AG20443 (cell line): ENCODE measurements around the gene GRB7.
"Not testable (repeated sequence)": the region's sequence is repeated elsewhere in the genome, so short reads cannot be mapped to it uniquely, and the experiment has no call there.

Experiments used
- DNase-seq: peaks from one replicate; pipeline ENCODE4 v3.0.0; 2012; ENCODE audit warnings: low spot score, mixed read lengths

GRB7 gene

DNA sequence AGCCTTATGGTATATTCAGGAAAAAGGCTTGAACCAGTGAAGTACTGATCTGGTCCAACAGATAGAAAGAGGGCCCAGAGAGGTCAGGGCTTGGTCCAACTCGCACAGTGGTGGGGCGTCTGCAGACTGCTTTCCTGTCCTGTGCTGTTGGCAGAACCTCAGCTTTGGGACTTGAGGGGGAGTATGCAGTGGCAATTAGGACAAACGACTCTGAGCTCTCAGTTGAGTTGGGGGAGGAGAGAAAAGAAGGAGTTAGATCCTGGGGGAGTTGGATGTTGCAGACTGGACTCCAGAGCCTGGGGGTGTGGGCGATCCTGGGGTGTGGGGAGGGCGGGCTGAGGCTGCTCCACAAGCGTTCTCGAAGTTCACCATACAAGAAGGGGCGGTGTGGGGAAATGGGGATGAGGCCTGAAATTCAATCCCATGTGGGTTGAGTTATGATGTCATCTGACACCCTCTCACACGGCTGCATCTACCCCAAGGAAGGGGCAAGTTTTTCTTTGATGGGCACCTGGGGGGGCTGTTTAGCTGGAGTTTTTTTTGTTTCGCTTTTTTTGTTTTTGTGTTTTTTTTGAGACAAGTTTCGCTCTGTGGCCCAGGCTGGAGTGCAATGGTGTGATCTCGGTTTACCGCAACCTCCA lies 14.6 kb downstream of the GRB7 start:
- no peak for DNase-seq

DNA sequence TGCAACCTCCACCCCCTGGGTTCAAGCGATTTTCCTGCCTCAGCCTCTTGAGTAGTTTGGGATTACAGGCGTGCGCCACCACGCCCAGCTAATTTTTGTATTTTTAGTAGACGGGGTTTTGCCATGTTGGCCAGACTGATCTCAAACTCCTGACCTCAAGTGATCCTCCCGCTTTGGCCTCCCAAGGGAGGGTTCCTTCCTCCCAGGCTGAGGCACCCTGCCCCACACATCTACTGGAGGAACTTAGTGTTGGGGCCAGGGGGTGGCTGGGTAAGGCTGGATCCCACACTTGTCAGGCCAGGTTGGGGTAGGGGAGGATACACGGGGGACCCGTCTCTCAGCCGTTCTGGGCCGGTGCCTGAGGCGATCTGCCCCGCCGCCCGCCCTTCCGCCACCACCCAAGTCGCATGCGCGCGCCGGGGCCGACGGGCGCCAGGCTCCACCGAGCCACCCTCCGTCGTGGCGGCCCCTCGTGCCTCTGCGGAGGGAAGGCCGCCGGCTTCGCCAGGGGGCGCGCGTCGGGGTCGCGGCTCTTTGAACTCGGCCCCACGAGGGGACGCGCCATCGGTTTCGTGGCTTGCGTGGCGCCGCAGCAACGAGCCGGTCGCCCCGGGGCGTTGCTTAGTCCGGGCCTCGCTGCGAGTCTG lies 15.9 kb downstream of the GRB7 start:
- DNase-seq, result peak; percentile 79

DNA sequence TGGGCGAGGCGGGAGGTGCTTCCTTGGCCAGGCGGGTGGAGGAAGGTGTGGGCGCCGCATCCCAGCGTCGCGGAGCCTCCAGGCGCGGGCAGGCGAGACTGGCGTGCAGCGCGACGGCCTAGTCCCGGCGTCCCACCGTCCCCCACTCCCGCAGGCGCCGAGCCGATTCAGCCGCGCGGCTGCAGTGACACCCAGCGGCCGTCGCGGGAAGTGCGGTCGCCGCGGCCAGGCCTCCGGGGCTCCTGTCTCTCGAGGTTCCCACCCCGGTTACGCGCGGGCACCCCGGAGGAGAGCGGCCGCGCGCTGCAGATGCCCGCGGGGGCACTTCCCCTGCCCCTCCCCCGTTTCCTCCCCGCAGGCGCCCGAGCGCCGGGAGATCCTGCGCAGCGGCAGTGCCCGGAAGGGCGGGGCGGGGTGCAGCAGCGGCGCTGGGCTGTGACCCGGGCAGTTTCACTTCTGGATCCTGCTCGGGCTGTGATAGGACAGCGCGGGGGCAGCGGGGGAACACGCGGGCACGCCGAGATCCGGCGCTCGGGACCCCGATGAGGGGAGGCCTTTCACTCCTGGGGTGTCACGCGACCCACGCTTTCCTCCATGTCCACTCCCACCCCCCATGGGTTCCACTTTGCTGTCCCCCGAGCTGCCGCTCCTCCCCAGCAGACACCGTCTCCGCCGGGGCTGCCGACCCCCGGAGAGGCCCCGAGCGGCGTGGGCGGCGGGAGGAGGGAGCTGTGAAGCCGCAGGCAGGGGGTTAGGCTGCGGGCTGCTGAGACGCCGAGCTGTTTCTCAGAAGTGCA lies 16.6 kb downstream of the GRB7 start:
- DNase-seq, result peak; percentile 98

- DNase-seq, result no peak
These were observed 17.3 kb downstream of the GRB7 start for GRCh38 chr17:39754958-39755553.

DNA sequence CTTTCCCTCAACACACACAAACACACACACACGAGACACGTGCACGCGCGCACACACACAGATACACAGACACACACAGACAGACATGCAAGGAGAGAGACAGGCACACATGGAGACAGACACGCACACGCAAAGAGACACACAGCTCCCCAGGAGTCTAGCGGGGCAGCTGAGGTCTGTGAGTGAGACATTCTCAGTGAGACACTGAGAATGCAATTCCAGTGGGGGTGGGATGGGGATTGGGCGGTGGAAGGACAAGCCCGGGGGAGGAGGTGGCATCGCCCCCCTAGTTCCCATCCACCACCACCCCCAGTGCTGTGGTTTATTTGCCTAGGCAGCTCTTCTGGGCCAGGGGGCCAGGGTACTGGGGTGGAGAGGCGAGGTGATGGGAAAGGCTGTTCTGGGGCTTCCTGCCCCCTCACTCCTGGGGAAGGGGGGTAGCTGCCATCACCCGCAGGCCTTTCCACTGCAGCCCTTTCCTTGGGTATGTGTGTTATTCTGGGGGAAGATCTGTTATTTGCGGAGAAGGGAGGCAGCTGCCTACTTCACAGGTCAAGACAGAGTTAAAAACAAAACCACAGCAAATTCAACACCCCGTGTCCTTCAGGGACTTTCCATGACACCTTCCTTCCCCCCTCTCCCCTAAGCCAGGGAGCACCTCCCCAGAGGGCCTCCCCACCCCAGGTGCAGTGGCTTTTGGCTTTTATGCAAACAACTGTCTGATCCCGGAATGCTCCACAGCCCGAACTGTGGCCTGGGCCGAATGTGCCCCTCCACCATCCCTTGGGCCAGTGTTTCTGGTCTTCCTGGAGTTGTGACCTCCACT lies 18.0 kb downstream of the GRB7 start:
- DNase-seq, result no peak

DNA sequence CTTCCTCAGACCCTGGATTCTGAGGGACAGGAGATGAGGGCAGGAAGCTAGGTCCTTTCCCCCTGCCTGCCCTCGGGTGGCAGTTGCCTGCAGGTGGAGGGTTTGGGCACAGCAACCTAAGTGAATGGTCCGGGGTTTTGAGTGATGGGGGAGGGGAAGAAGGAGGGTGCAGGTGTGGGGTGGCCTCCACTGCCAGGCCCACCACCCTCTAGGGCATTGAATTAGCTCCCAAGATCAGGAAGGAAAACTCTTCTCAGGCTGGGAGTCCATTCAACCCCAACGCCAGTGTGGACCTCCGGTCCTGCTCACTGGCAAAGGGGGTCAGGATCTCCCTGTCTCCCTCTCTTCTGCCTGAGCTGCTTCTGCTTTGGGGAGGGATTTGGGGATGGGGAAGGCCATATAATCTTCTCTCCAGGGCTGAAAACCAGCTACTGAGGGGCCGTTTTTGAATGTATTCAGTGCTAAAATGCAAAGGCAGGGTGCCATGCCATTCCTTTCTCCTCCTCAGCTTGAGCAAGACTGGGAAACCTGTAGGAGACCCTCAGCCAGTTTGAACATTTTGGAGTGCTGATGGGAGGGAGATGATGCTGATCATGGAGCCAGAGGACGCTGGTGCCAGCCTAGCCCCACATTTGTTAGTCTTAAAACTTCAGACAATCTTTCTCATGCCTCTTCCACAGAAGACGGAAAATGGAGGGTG lies 18.8 kb downstream of the GRB7 start:
- DNase-seq, result no peak

DNA sequence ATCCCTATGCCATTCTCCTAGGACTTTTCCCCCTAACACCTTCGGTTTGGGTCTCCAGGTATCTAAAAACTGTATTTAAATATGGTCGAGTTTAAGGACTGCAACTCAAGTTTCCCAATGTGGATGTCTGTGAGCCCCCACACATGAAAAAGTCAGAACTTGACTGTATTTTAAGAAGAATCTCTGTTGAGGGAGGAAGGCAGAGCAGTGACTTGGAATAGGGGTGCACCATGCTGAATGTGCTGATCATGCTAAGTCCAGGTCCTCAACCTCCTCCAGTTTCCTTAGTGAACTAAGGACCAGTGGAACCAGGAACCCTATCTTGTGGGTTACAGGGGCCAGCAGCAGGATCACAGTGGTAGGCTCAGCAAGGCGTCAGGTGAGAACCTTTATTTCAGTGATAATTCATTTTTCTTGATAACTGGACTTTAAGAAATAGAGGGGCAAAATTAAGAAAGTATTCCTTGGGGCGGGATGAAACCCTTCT lies 19.5 kb downstream of the GRB7 start:
- no peak for DNase-seq

DNA sequence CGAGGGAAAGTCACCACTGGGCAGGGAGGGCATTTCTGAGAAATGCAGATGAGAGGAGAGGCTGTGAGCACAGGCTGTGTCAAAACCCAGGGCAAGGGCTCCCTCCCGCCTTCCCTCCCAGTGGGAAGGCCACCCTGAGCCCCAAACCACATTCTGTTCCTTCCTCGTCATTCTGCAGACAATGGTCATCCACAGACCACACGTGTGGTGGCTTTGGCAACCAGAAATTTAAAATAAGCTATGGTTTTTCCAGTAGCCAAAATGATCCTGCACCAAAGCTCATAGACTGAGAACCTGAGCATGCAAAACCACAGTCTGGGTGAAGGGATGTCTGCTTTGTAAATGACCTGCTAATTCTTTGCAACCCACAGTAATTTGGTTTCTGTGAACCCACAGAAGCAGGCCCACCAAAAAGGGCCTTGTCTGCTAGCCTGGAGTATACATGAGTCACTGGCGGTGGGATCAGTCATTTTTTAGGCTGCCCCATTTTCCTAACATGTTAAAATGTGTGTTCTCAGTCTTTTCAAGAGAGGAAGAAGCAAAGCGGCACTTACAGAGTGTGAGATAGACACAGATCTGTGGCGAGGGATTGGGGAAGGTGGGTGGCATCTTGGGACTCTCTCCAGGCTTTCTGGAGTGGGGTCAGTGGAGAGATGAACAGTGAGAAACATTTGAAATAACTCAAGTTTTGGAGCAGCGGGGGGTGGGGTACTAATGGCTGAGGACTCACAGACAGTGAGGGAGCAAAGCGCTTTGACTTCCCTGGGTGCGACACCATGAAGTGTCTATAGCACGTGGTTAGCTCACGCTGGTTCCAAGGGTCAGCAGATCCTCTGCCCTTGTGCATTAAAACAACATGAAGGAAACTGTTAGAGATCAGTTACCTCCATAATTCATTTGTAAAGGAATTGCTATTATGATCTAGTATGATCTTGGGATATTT lies 20.5 kb downstream of the GRB7 start:
- DNase-seq, result no peak

- no peak for DNase-seq
These were observed 21.5 kb downstream of the GRB7 start for GRCh38 chr17:39759204-39759603.

GRCh38 chr17:39761861-39762496 lies 24.2 kb downstream of the GRB7 start:
- no peak for DNase-seq

DNA sequence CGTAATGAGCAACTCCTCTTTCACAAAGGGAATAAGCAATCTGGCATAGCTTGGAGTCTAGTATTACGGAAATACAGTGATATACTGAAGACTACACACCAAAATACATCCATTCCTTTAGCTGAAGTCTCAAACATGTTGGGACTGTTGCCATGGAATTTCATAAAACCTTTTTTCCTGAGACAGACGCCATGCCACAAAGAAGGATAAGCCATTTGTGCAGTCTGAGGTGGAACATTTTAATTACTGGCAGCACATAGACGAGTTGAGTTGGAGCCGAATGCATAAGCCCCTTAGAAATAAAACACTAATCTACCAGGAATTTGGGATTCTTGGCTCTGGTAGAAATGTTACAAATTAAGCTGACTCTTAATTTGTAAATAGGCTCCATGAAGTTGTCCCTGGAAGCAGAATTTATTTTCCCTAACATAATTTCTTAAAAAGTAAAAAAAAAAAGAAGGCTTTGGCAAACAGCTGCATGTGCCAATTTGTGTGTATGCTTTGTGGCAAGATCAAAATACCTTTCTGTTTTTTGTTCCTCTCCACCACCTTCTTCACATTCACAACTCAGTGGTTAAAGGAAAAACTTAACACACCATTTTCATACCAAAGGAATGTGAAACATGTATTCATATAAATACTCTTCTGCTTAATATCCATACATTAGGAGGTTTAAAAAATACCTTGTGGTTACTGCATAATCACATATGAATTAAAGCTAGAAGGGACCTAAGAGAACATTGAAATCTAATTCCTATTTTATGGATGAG lies 25.5 kb downstream of the GRB7 start:
- DNase-seq, result no peak

GRCh38 chr17:39764171-39764570 lies 26.4 kb downstream of the GRB7 start:
- DNase-seq, result not testable (repeated sequence)

DNA sequence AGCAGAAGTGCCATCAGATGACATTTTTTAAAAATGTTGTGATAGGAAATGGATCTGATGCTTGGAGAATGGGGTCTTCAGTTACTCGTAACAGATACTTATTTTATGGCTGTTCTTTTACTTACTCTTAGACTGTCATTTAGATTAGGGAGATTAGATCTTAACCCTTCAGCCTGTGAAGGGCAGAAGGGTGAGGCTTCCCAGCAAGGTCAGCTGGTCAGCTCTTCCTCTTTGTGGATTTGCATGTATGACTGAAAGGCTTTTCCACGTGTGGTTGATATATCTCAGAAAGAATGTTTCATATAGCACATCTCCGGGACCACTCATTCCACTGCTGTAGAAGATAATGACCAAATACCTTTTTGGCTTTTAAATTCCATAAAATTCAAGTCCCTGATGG lies 27.4 kb downstream of the GRB7 start:
- no peak for DNase-seq

DNA sequence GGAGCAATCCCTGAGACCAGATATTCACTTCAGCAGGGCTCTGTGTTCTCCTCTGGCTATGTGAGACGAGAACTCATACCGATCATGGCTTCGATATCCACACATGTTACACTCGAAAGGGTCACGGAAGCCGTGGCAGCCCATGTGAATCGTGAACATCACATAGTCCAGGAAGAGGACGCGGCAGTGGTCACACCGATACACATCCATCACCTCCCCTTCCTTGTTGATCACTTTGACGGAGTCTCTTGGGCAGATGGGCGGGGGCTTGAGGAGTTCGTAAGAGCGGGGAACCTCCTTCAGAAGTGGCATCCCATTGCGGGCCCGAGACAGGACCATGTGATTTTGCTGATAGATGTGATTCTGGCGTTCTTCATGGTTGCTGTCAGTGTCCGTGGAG lies 28.0 kb downstream of the GRB7 start:
- no peak for DNase-seq

DNA sequence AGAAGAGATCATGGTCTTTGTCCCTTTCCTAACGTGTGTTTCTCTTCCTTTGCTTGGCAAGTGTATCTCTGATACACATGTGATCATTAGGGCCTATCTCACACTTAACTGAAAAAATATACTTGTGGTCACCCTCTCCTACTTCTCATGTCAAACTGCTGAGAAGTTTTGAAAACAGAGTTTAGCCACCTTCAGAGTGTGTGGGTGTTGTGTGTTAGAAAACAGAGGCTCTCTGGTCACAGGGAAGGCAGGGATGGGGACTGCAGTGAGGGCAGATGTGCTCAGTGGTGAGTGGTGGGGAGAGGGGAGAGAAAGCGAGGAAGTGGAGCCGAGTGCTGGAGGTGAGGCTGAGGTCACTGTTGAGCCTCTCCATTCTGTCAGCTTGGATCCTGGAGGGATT lies 29.4 kb downstream of the GRB7 start:
- no peak for DNase-seq

DNA sequence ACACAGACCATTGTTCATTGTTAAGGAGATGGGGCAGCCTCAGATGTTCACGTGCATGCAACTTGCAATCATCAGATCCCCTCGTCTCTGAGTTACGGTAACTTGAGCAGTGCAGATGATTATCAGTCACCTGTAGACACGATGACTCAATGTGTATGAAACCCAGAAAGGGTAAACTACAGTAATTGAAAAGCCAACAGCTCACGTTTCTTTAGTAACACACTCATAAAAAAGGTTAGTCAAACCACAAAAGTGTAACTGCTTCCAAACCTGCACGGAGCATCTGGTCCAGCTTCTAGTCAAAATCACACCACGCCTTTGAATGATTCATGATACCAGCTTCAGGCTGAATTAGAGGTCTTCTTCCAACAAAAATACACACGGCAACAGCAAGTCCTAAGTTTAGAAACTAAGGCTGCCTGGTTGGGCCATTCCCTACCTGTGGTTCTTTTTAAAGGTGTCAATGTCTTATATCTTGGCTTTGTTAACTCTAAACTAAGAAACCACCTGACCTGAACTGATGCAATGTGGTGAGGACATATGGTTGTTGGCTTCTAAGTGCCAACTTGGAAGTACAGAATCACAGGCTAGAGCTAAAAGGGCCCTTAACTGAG lies 32.3 kb downstream of the GRB7 start:
- DNase-seq, result no peak

- DNase-seq, result no peak
These were observed 34.7 kb downstream of the GRB7 start for GRCh38 chr17:39772415-39772814.
